RWPE1 (cell line): ENCODE measurements around the gene HSD17B2.
A peak's percentile ranks its signal among the peaks of the same experiment; 100 is the strongest.

Experiments used
- CTCF ChIA-PET: fragments of 350-600 bp; sonication (Branson Sonifier 250); formaldehyde crosslinking; extraction: SDS; loops from one replicate; lab custom pipeline; 2021; lab: Yijun Ruan, JAX
- POLR2A ChIA-PET: fragments of 400-600 bp; formaldehyde crosslinking; extraction: SDS; loops from one replicate; lab custom pipeline; 2020; ENCODE audit warnings: antibody characterized with exemption; ENCODE audit not compliant: low non-redundant PET; lab: Yijun Ruan, JAX
- DNase-seq: peaks from one replicate; pipeline ENCODE4 v3.0.0; 2012; ENCODE audit warnings: low spot score
- H3K27ac ChIP-seq: fragments of 450-650 bp; 2 replicates; pipeline ENCODE4 v1.5.1; 2017
- CTCF ChIP-seq: fragments of 450-650 bp; conservative IDR thresholded peaks from 2 replicates; pipeline ENCODE4 v1.5.1; 2017; ENCODE audit warnings: low read depth, mild to moderate bottlenecking

HSD17B2 gene

GRCh38 chr16:82024883-82025282 lies 10.2 kb upstream of the HSD17B2 start:
- no peak for DNase-seq
- TF ChIP-seq CTCF, result no peak
- no peak overlapping the region for H3K27ac ChIP-seq
- CTCF ChIA-PET, result no interaction called here
- POLR2A ChIA-PET, result no interaction called here

GRCh38 chr16:82027629-82028064 lies 7.4 kb upstream of the HSD17B2 start:
- no peak for DNase-seq
- ChIA-PET POLR2A (no interaction called here), CTCF (no interaction called here)
- H3K27ac ChIP-seq, result no peak overlapping the region
- TF ChIP-seq CTCF, result no peak

- ChIA-PET POLR2A (no interaction called here), CTCF (interaction anchor here (0.6 to 2.7 kb wide), 5 partner anchors 21 to 1396 kb away, joined by 3 to 21 read pairs (median 6); no protein-coding TSS in a partner anchor)
- no peak overlapping the region for H3K27ac ChIP-seq
- DNase-seq, result peak; percentile 63
- TF ChIP-seq CTCF, result peak; percentile 53
Observed at GRCh38 chr16:82031116-82032084, 3.7 kb upstream of the HSD17B2 start.

- CTCF ChIA-PET, result interaction anchor here (0.6 to 2.7 kb wide), 2 partner anchors 197 to 904 kb away, joined by 3 to 21 read pairs; no protein-coding TSS in a partner anchor
- DNase-seq, result no peak
- H3K27ac ChIP-seq, result no peak overlapping the region
- no peak for TF ChIP-seq CTCF
- POLR2A ChIA-PET, result no interaction called here
Observed at GRCh38 chr16:82033006-82033405, 2.0 kb upstream of the HSD17B2 start.

- no peak for DNase-seq
- ChIA-PET POLR2A (no interaction called here), CTCF (interaction anchor here (1.2 kb wide), 1 partner anchor 196 kb away, joined by 8 read pairs; no protein-coding TSS in a partner anchor)
- TF ChIP-seq CTCF, result no peak
- no peak overlapping the region for H3K27ac ChIP-seq
Observed at GRCh38 chr16:82033683-82034300, 1.3 kb upstream of the HSD17B2 start.

- ChIA-PET POLR2A (no interaction called here), CTCF (no interaction called here)
- H3K27ac ChIP-seq, result no peak overlapping the region
- DNase-seq, result no peak
- TF ChIP-seq CTCF, result no peak
Observed at GRCh38 chr16:82037251-82037650, 2.2 kb downstream of the HSD17B2 start.
